Immature natural killer cell (primary cell): ENCODE data around the gene UNC5A. TPM values are rescaled to one million over a fixed set of nuclear protein-coding genes. Genes with fewer than 3 reads are reported as not detected.

Source experiments
- DNase-seq, 3 donors: peaks; one replicate each; pipeline ENCODE4 v3.0.0; 2022; ENCODE audit warnings: mixed read lengths in 1 of 3
- H3K27ac Mint-ChIP-seq, 6 donors: one replicate each; pipeline ENCODE4 v1.8.0; 2020; ENCODE audit warnings: mixed read lengths in 6 of 6, mild to moderate bottlenecking in 5 of 6, inconsistent platforms in 4 of 6, moderate library complexity in 3 of 6
- H3K27me3 Mint-ChIP-seq, 3 donors: one replicate each; pipeline ENCODE4 v1.8.0; 2020 to 2021; ENCODE audit warnings: low read depth in 3 of 3, mild to moderate bottlenecking in 3 of 3, mixed read lengths in 3 of 3, moderate library complexity in 3 of 3, inconsistent platforms in 1 of 3
- H3K36me3 Mint-ChIP-seq, 3 donors: one replicate each; pipeline ENCODE4 v1.8.0; 2020; ENCODE audit warnings: mixed read lengths in 3 of 3, inconsistent platforms in 2 of 3, mild to moderate bottlenecking in 2 of 3
- H3K4me1 Mint-ChIP-seq, 2 donors: one replicate each; pipeline ENCODE4 v1.8.0; 2020; ENCODE audit warnings: inconsistent platforms in 2 of 2, mild to moderate bottlenecking in 2 of 2, mixed read lengths in 2 of 2, moderate library complexity in 1 of 2
- H3K4me3 Mint-ChIP-seq, 5 donors: one replicate each; pipeline ENCODE4 v1.8.0; 2020; ENCODE audit warnings: mild to moderate bottlenecking in 5 of 5, mixed read lengths in 5 of 5, inconsistent platforms in 3 of 5, moderate library complexity in 3 of 5
- H3K9me3 Mint-ChIP-seq, 6 donors: one replicate each; pipeline ENCODE4 v1.8.0; 2020; ENCODE audit warnings: mild to moderate bottlenecking in 6 of 6, mixed read lengths in 6 of 6, inconsistent platforms in 4 of 6, moderate library complexity in 3 of 6
- polyA plus RNA-seq, 3 donors: library from polyadenylated mRNA; unstranded; fragments of 300-500 nt; fragmentation: Illumina TruSeq; gene quantifications; one replicate each; pipeline ENCODE4 v1.2.3, GENCODE V29; 2021

The UNC5A gene
- polyA plus RNA-seq, 3 donors from 2014 or later = not detected

DNA sequence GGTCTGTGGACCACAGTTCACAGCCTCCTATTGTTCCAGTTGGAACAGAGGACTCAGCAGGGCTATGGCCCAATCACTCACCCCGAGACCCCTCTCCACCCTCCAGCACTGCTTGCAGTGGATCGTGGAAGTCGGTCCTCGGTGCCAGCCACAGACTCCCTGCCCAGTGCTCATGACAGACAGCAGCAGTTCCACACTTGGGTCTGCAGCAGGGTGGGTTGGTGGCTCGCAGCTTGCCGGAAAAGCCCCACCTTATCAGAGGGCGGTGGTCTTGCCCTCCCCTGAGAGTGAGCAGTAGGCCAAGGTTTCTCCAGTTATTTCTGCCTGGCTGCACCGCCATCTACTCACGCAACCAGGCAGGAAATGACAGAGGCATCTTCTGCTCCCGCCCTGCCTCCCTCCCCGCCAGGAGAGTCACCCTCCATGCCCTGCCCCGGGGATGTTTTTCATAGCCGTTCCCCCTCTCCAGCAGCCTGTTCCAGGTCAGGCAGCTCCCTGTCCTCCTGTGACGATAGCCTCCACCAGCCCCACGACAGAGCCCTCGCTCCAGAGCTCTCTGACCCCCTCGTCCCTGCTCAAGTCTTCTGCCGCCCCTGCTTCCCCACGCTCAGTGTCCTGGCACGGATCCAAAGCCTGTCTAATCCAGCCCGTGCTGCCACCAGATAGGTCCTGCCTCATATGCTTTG, 34.5 kb downstream of the UNC5A start:
- H3K36me3 Mint-ChIP-seq = no peaks in the 10 kb centered on the region
- no peak overlapping the region for H3K27ac Mint-ChIP-seq

DNA sequence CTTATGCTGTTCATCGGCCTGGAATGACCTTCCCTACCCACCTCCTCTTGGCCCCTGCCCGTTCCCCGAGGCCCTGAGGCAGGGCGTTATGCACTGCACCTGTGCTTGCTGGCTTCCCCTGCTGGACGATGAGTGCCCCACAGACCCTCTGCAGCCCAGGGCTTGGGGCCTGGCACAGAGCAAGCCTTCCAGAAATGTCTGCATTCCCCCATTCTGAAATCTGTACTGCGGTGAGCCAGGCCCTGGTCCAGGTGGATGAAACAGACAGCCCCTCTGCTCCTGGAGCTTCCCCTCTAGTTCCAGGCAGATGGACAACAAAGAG, 35.0 kb downstream of the UNC5A start:
- no peaks in the 10 kb centered on the region for H3K9me3 Mint-ChIP-seq
- no peaks in the 10 kb centered on the region for H3K36me3 Mint-ChIP-seq
- no peak for DNase-seq
- H3K27ac Mint-ChIP-seq = no peak overlapping the region
- H3K4me1 Mint-ChIP-seq = no peaks in the 10 kb centered on the region
- no peak overlapping the region for H3K4me3 Mint-ChIP-seq
- H3K27me3 Mint-ChIP-seq = peaks cover 0 to 22% (median 5%) of the 10 kb centered on the region in 3 donors

More for the DNA sequence above, 34.5 kb downstream of the UNC5A start:
- no peak for DNase-seq
- Mint-ChIP-seq H3K4me3 (no peak overlapping the region), H3K4me1 (no peaks in the 10 kb centered on the region), H3K9me3 (no peaks in the 10 kb centered on the region), H3K27me3 (peaks cover 0 to 19% (median 5%) of the 10 kb centered on the region in 3 donors)

DNA sequence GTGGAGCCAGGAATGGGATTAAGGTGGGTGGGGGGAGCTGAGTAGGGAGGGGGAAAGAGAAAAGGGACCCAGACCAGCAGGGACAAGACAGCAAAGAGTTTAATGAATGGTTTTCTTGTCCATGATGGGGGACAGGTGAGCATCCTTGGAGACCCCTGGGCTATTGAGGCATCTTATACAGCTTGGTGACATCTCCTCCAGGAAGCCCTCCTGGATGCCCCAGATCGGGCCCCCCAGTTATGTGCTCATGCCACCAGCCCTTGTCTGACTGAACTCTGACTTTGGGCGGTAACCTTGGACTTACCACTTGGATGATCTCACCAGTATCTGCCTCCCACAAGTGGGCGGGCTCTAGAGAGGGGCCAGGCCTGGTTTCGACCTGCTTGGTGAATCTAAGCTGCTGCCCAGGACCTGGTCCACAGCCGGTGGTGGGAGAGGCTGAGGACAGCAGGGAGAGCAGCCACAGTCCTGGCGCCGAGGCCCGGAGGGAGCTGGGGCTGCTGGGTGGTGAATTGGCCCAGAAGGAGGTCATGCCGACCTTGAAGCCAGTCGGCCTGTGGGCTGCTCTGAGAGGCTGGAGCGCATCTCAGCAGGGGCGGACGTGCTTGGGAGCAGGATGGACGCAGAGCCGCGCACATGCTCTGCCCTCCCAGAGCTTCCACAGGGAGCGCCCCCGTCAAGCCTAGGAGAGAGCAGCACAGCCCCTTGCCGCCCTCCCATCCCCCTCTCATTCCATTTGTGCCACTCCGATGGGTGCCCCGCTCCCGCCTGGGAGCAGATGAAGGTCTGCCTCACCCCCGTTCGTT, 36.2 kb downstream of the UNC5A start:
- no peaks in the 10 kb centered on the region for H3K9me3 Mint-ChIP-seq
- DNase-seq = no peak
- H3K4me3 Mint-ChIP-seq = no peak overlapping the region
- H3K27ac Mint-ChIP-seq = no peak overlapping the region
- no peaks in the 10 kb centered on the region for H3K36me3 Mint-ChIP-seq
- no peaks in the 10 kb centered on the region for H3K4me1 Mint-ChIP-seq
- peaks cover 0 to 19% (median 5%) of the 10 kb centered on the region in 3 donors for H3K27me3 Mint-ChIP-seq

DNA sequence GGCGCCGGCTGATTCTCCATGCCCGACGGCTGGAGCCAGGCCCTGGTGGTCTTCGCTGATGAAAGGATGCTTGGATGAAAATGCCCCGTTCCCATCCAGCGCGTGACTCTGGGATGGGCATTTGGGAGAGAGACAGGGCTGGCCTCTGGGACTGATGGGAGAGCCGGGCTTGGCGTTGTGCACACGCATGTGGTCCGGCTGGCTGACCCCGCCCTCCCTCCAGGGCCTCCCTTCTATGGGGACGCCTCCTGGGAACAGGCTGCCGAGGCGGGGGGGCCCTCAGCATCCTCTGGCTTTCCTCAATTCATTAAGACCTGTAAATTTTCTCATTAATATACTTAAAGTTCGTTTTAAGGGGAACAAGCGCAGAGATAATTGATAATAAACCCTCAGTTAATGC, 36.8 kb downstream of the UNC5A start:
- Mint-ChIP-seq H3K9me3 (no peaks in the 10 kb centered on the region), H3K4me1 (no peaks in the 10 kb centered on the region), H3K27ac (no peak overlapping the region), H3K36me3 (no peaks in the 10 kb centered on the region), H3K4me3 (no peak overlapping the region), H3K27me3 (peaks cover 0 to 20% (median 5%) of the 10 kb centered on the region in 3 donors)
- DNase-seq = no peak

DNA sequence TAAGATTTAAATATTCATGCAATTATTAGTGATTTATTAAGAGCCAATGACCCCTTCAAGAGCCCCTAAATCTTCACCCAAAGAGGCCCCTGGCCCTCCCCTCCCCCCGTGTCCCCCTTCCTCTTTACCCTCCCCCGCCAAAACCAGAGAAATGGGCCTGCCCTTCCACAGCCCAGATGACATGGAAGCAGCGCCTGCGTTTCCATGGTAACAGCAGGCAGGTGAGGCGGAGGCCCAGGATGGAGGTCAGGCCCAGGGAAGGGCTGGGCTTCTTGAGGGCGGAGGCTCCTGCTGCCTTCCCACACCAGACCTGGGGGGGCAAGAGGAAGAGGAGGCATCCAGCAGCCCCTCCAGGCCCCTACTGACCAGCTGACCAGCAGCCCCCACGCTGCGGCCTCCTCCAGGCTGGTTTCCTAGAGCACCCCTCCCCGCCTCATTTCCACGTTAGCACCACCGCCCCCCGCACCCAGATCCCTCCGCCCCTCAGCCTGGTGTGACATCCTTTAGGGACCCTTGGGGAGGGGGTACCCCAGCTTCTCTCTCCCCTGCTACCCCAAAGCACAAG, 37.4 kb downstream of the UNC5A start:
- H3K36me3 Mint-ChIP-seq = no peaks in the 10 kb centered on the region
- no peak for DNase-seq
- H3K27ac Mint-ChIP-seq = no peak overlapping the region
- H3K27me3 Mint-ChIP-seq = peaks cover 0 to 20% (median 6%) of the 10 kb centered on the region in 3 donors
- H3K9me3 Mint-ChIP-seq = no peaks in the 10 kb centered on the region
- H3K4me3 Mint-ChIP-seq = no peak overlapping the region
- H3K4me1 Mint-ChIP-seq = no peaks in the 10 kb centered on the region

DNA sequence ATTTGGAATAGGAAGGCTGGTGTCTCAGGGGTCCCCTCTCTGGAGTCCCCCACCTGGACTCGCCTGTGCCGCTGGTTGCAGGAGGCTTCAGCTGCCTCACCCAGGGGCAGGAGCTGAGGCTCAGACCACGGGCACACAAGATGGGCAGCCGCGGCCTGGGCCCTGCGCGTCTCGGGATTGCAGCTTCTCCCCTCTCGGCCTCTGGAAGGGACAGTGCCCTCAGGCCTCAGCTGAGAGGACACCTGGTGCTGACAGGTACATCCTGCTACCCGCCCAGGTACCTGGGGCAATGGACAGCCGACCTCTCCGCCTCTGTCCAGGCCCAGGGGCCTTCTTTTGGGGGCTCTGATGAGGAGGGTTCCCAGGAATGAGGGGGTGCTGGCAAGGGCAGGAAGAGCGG, 38.3 kb downstream of the UNC5A start:
- no peak for DNase-seq
- H3K4me1 Mint-ChIP-seq = no peaks in the 10 kb centered on the region
- no peak overlapping the region for H3K27ac Mint-ChIP-seq
- no peaks in the 10 kb centered on the region for H3K9me3 Mint-ChIP-seq
- H3K27me3 Mint-ChIP-seq = peaks cover 0 to 17% (median 7%) of the 10 kb centered on the region in 3 donors
- H3K36me3 Mint-ChIP-seq = no peaks in the 10 kb centered on the region
- H3K4me3 Mint-ChIP-seq = no peak overlapping the region

DNA sequence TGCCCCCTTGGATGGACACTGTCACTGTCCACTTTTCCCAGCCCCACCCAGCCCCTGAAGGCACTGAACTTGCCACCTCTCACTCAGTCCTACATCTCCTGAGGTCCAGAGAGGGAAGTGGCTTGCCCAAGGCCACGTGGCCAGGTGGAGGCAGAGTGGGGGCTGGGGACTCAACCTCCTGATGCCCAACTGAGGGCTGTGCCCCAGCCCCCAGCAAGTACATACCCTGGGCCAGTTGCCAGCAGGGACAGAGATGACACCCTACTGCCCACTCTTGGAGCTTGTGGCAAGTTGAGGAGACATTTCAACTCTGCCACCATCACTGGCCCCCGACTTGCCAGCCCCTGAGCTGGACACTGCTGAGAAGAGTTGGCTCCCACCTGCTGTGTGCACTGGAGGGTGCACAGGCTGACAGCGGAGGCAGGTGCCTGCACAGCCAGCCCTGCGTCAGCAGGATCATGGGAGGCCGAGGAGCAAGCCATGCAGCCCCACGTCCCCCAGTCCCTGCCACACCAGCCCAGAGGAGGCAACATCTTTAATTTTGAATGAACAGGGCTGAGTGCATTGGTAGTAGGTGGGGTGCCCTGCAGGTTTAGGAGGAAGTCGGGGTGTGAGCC, 39.4 kb downstream of the UNC5A start:
- no peak for DNase-seq
- Mint-ChIP-seq H3K4me1 (no peaks in the 10 kb centered on the region), H3K4me3 (no peak overlapping the region), H3K36me3 (no peaks in the 10 kb centered on the region), H3K9me3 (no peaks in the 10 kb centered on the region), H3K27me3 (peaks cover 0 to 17% (median 13%) of the 10 kb centered on the region in 3 donors), H3K27ac (no peak overlapping the region)

DNA sequence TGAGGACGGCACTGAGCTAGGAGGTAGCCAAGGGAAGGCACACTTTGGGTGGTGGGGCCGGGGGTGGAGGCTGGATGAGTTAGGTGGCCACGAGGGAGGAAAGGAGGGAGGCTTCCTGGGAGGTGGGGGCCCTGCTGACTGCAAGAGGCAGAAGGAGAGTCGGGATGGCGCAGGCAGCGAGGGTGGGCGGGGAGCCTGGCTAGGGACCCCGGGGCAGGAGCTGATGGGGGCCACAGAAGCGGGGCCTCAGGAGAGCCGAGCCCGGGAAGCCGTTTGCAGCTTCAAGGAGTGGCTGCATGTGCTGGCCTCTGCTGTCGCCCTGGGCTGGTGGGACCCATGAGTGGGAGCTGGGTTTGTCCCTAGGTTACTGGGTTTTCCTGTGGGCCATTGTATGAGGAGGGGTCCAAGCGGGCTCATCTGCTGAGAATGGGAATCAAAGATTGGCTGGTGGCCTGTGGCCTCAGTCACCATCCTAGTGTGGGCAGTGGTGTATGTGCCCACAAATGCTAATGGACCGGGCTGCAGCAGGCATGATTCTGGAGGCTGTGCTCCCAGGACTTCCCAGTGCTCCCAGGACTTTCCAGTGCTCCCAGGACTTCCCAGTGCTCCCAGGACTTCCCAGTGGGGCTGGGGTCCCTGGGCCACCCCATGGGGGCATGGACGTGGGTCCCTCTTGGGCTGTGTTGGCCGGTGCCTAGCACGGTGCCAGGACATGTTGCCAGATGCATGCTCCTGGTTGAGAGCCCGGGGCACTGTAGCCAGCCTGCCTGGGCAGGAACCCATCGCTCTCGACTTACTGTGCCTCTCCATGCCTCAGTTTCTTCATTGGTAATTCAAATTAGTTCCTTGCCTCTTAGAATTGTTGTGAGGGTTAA, 40.2 kb downstream of the UNC5A start:
- Mint-ChIP-seq H3K4me3 (no peak overlapping the region), H3K27ac (no peak overlapping the region), H3K9me3 (no peaks in the 10 kb centered on the region), H3K27me3 (peaks cover 0 to 15% (median 11%) of the 10 kb centered on the region in 3 donors), H3K36me3 (no peaks in the 10 kb centered on the region), H3K4me1 (no peaks in the 10 kb centered on the region)
- DNase-seq = no peak

DNA sequence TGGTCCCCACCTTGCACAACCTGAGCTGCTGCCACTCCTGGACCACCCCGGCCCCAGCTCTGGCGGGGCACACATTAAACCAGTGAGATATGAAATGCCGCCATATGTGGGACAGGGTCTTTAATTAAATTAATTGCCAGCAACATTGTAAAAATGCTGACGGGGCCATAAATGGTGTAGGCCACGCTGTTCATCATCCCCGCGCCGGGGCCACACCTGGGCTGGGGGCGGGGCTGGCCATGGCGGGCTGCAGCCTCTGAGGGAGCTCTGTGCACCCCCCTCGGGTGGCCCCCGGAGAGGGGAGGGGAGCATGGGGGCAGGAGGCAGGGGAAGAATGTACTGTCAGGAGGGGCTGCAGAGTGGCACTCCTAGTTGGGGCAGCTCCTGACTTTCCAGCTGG, 41.0 kb downstream of the UNC5A start:
- H3K27ac Mint-ChIP-seq = no peak overlapping the region
- no peaks in the 10 kb centered on the region for H3K9me3 Mint-ChIP-seq
- H3K36me3 Mint-ChIP-seq = no peaks in the 10 kb centered on the region
- DNase-seq = no peak
- peaks cover 0 to 13% (median 8%) of the 10 kb centered on the region in 3 donors for H3K27me3 Mint-ChIP-seq
- H3K4me3 Mint-ChIP-seq = no peak overlapping the region
- H3K4me1 Mint-ChIP-seq = no peaks in the 10 kb centered on the region

DNA sequence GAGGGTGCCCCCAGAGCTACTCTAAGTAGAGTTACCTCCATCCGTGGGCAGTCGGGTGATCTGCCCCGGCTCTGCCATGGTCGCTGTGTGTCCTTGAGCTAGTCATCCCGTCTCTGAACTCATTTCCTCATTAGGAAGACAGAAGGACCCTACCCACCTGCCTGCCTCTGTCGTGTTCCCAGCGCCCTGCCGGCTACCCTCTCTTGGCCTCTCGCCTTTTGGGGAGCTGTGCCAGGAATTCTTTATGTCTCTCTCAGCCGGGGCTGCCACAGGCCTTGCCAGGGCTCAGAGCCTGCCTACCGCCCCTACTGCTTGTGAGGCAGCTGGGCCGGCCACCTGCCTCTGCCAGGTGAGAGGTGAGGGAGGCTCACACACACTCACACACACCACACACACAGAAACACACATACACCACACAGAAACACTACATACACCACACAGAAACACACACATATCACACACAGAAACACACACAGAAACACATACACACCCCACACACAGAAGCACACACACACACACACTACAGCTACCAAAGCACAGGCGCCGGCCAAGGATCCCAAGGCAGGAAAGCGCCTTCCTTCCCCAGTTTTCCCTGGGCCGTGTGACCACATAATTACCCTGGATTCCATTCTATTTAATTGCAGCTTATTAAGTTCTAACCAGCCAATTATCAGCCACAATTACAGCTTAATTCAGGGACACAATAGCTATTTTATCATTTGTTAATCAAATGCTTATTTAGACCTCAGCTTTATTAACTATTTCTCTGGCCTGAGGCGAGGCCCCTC, 41.7 kb downstream of the UNC5A start:
- Mint-ChIP-seq H3K9me3 (no peaks in the 10 kb centered on the region), H3K27me3 (peaks cover 0 to 10% (median 8%) of the 10 kb centered on the region in 3 donors), H3K36me3 (no peaks in the 10 kb centered on the region), H3K4me1 (no peaks in the 10 kb centered on the region), H3K4me3 (no peak overlapping the region), H3K27ac (no peak overlapping the region)
- DNase-seq = no peak

DNA sequence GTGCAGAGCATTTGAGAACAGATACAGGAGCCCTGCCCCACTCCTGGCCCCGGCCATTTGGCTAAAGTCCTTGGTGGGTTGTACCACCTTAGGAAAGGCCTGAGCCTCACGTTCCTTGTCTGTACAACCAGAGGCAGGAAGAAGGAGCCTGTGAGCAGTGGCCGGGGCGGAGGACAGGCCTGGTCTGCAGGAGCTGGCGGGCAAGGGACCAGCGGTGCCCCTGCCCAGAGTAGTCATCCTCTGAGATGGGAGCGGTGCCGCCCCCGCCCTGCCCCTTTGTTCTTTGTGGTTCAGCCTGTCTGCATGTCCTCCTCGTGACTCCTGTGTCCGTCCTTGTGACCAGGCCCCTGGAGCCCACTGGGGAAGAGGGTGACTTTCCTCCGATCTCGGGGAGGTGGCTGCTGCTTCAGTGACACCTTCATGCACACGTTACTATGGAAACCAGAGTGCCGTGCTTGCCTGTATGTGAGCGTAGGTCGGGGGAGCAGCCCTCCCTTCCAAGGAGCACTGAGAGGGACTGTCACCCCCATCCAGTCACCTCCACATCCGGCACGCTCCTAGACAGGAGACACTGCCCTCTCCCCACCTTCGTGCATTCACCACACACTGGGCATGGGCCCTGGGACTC, 42.9 kb downstream of the UNC5A start:
- Mint-ChIP-seq H3K4me3 (no peak overlapping the region), H3K9me3 (no peaks in the 10 kb centered on the region), H3K27ac (no peak overlapping the region), H3K4me1 (no peaks in the 10 kb centered on the region), H3K27me3 (peaks cover 0 to 8% (median 8%) of the 10 kb centered on the region in 3 donors), H3K36me3 (no peaks in the 10 kb centered on the region)
- DNase-seq = no peak

DNA sequence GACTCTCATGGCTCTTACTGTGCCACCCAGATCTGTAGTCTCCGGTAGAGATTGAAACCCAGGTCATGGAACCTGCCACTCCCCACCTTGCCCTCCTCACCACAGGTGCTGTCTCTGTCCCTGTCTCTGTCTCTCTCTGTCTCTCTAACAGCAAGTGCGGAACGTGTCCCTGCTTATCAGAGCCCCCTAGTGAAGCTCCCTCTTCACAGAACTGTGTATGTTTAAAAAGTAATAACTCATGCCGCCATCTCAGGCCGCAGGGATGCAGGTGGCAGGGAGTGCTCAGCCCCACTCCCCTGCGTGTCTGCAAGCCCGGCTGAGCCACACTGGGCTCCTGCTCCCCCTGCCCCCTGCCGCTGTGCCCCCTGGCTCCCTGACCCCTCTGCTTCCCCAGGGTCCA, 43.8 kb downstream of the UNC5A start:
- Mint-ChIP-seq H3K27me3 (peaks cover 0 to 8% (median 8%) of the 10 kb centered on the region in 3 donors), H3K36me3 (no peaks in the 10 kb centered on the region), H3K27ac (no peak overlapping the region), H3K4me3 (no peak overlapping the region), H3K4me1 (no peaks in the 10 kb centered on the region), H3K9me3 (no peaks in the 10 kb centered on the region)
- DNase-seq = no peak
